GM12878 (cell line): Measurements from ENCODE around the gene PDPK1. TPM values are rescaled to one million over a fixed set of nuclear protein-coding genes. Genes with fewer than 3 reads are reported as not detected.

ENCODE experiments used
- CHD2 ChIP-seq: IDR thresholded peaks from 2 replicates; pipeline ENCODE4 v1.6.1; 2011; ENCODE audit warnings: low read depth, low read length, improper control_type of control experiment, borderline replicate concordance
- DPF2 ChIP-seq: fragments of 450-650 bp; IDR thresholded peaks from 2 replicates; pipeline ENCODE4 v1.6.1; 2017; ENCODE audit warnings: mild to moderate bottlenecking
- GABPA ChIP-seq: IDR thresholded peaks from 2 replicates; pipeline ENCODE4 v1.6.1; 2014; ENCODE audit warnings: antibody characterized with exemption, low read depth, mild to moderate bottlenecking, inconsistent platforms
- MLLT1 ChIP-seq: fragments of 450-650 bp; IDR thresholded peaks from 2 replicates; pipeline ENCODE4 v1.6.1; 2016; ENCODE audit warnings: mild to moderate bottlenecking
- MTA3 ChIP-seq: IDR thresholded peaks from 2 replicates; pipeline ENCODE4 v1.6.1; 2012; ENCODE audit warnings: low read length, inconsistent platforms, borderline replicate concordance
- MXI1 ChIP-seq: fragments of 150-350 bp; IDR thresholded peaks from 2 replicates; pipeline ENCODE4 v1.6.1; 2011; ENCODE audit warnings: low read depth, mild to moderate bottlenecking, inconsistent platforms, low read length, improper control_type of control experiment
- NR2C1 ChIP-seq: fragments of 450-650 bp; IDR thresholded peaks from 2 replicates; pipeline ENCODE4 v1.6.1; 2017; ENCODE audit warnings: antibody characterized with exemption, mild to moderate bottlenecking, moderate library complexity
- NRF1 ChIP-seq: conservative IDR thresholded peaks from 2 replicates; pipeline ENCODE4 v1.6.1; 2011; ENCODE audit warnings: mild to moderate bottlenecking, low read depth, low read length, improper control_type of control experiment
- PAX8 ChIP-seq: fragments of 450-650 bp; IDR thresholded peaks from 2 replicates; pipeline ENCODE4 v1.6.1; 2017; ENCODE audit warnings: mild to moderate bottlenecking, moderate library complexity
- RBBP5 ChIP-seq: fragments of 200-600 bp; sonication (generic); conservative IDR thresholded peaks from 2 replicates; pipeline ENCODE4 v1.6.1; 2016
- RELA ChIP-seq: fragments of 450-650 bp; IDR thresholded peaks from 2 replicates; pipeline ENCODE4 v1.8.0; 2014; ENCODE audit warnings: borderline replicate concordance; ENCODE audit not compliant: partially characterized antibody
- RUNX3 ChIP-seq: IDR thresholded peaks from 2 replicates; pipeline ENCODE4 v1.6.1; 2012; ENCODE audit warnings: low read length, inconsistent platforms
- SMAD1 ChIP-seq: fragments of 450-650 bp; IDR thresholded peaks from 2 replicates; pipeline ENCODE4 v1.6.1; 2018; ENCODE audit warnings: mild to moderate bottlenecking, low read depth; ENCODE audit not compliant: partially characterized antibody
- SPI1 ChIP-seq: IDR thresholded peaks from 2 replicates; pipeline ENCODE4 v1.6.1; 2011; ENCODE audit warnings: low read depth, mild to moderate bottlenecking, low read length, moderate library complexity, borderline replicate concordance; ENCODE audit not compliant: insufficient read depth
- SREBF1 ChIP-seq: IDR thresholded peaks from 2 replicates; pipeline ENCODE4 v1.6.1; 2012; ENCODE audit warnings: mild to moderate bottlenecking, low read length
- USF2 ChIP-seq: IDR thresholded peaks from 2 replicates; pipeline ENCODE4 v1.6.1; 2011; ENCODE audit warnings: low read depth, low read length, improper control_type of control experiment, borderline replicate concordance
- polyA plus RNA-seq, 11 experiments: library from polyadenylated mRNA; depleted of rRNA in 4 of 11; unstranded in 6 of 11; stranded (reverse) in 5 of 11; fragments of >200 nt; fragmentation: Nextera tagmentation in 4 of 11; fragmentation: Illumina TruSeq in 1 of 11; extraction: Ambion mirVana in 4 of 11; extraction: Trizol in 1 of 11; gene quantifications; 1 replicate in 1 of 11; 2 replicates in 10 of 11; pipeline versions ENCODE4 v1.2.1 to v1.2.3, GENCODE V29; 2011 to 2016; ENCODE audit warnings: inconsistent platforms in 2 of 11, missing spikeins in 2 of 11, low read depth in 1 of 11
- total RNA-seq, 4 experiments: library from RNA; depleted of rRNA in 3 of 4; stranded (reverse); fragments of >200 nt in 3 of 4; fragmentation: Illumina TruSeq in 1 of 4; extraction: Trizol in 1 of 4; gene quantifications; 2 replicates each; pipeline versions ENCODE4 v1.2.1 to v1.2.3, GENCODE V29; 2013 to 2021
- TF ChIP-seq, protein P1 (sequence below): fragments of 150-350 bp; IDR thresholded peaks from 2 replicates; pipeline ENCODE4 v1.6.1; 2014; ENCODE audit warnings: mild to moderate bottlenecking, low read depth, low read length
- TF ChIP-seq, protein P2 (sequence below): fragments of 450-650 bp; conservative IDR thresholded peaks from 2 replicates; pipeline ENCODE4 v1.6.1; 2017; ENCODE audit warnings: mild to moderate bottlenecking, moderate library complexity
- TF ChIP-seq, protein P3 (sequence below): IDR thresholded peaks from 2 replicates; pipeline ENCODE4 v1.6.1; 2011; ENCODE audit warnings: low read depth, mild to moderate bottlenecking, low read length, moderate library complexity, borderline replicate concordance; ENCODE audit errors: extremely low read depth
- TF ChIP-seq, protein P4 (sequence below): fragments of 150-350 bp; IDR thresholded peaks from 2 replicates; pipeline ENCODE4 v1.6.1; 2016; ENCODE audit warnings: low read depth, low read length

Gene PDPK1
- total and polyA plus RNA-seq, 10 of the 15 experiments (the other 5 are each of a cell fraction or from before 2014, with no cell fraction given), result 3.9 to 41.3 (median 25.5) TPM

DNA sequence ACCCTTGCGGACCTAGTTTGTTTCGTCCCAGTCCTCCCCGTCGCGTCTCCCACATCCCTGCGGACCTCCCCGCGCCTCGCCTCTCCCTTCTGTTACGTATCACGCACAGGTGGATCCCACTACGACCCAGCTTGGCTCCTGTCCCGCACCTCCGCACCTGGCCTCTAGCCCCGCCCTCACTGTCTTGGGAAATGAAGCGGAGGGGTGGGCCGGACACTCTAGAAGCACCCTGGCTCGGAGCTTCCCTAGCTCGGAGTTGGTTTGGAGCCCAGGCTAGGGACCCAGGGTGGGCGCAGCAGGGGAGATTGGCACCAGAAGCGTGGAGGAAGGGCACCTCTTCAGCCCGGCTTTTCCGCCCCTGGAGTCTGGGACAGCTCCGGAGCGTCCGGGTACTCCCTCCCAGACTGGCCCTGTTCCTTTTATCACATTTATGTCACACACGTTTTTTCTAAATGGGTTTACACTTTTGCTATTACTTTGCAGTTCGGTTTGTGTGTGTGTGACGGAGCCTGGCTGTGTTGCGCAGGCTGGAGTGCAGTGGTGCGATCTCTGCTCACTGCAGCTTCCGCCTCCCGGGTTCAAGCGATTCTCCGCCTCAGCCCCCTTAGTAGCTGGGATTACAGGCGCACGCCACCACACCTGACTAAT is 5.2 kb upstream of the PDPK1 start (continued):
- TF ChIP-seq GABPA (no peak), RELA (peak; percentile 6), CHD2 (no peak), DPF2 (peak; percentile 55; the same call in 1 of the 2 replicates), MXI1 (no peak), SREBF1 (no peak), PAX8 (no peak), MLLT1 (0 out of 2 replicates have a peak, but pooled peaks have one; percentile 53), SPI1 (no peak), USF2 (no peak), NRF1 (0 out of 2 replicates have a peak, but pooled peaks have one; percentile 24), SMAD1 (no peak), NR2C1 (no peak), RBBP5 (no peak), MTA3 (peak; percentile 48; the same call in 1 of the 2 replicates), RUNX3 (peak; percentile 30; the same call in 1 of the 2 replicates)
- TF ChIP-seq, protein P1, sequence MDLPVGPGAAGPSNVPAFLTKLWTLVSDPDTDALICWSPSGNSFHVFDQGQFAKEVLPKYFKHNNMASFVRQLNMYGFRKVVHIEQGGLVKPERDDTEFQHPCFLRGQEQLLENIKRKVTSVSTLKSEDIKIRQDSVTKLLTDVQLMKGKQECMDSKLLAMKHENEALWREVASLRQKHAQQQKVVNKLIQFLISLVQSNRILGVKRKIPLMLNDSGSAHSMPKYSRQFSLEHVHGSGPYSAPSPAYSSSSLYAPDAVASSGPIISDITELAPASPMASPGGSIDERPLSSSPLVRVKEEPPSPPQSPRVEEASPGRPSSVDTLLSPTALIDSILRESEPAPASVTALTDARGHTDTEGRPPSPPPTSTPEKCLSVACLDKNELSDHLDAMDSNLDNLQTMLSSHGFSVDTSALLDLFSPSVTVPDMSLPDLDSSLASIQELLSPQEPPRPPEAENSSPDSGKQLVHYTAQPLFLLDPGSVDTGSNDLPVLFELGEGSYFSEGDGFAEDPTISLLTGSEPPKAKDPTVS, result no peak
- TF ChIP-seq, protein P2, sequence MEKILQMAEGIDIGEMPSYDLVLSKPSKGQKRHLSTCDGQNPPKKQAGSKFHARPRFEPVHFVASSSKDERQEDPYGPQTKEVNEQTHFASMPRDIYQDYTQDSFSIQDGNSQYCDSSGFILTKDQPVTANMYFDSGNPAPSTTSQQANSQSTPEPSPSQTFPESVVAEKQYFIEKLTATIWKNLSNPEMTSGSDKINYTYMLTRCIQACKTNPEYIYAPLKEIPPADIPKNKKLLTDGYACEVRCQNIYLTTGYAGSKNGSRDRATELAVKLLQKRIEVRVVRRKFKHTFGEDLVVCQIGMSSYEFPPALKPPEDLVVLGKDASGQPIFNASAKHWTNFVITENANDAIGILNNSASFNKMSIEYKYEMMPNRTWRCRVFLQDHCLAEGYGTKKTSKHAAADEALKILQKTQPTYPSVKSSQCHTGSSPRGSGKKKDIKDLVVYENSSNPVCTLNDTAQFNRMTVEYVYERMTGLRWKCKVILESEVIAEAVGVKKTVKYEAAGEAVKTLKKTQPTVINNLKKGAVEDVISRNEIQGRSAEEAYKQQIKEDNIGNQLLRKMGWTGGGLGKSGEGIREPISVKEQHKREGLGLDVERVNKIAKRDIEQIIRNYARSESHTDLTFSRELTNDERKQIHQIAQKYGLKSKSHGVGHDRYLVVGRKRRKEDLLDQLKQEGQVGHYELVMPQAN, result 0 out of 2 replicates have a peak, but pooled peaks have one; percentile 45
- TF ChIP-seq, protein P3, sequence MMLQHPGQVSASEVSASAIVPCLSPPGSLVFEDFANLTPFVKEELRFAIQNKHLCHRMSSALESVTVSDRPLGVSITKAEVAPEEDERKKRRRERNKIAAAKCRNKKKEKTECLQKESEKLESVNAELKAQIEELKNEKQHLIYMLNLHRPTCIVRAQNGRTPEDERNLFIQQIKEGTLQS, result no peak
- TF ChIP-seq, protein P4, sequence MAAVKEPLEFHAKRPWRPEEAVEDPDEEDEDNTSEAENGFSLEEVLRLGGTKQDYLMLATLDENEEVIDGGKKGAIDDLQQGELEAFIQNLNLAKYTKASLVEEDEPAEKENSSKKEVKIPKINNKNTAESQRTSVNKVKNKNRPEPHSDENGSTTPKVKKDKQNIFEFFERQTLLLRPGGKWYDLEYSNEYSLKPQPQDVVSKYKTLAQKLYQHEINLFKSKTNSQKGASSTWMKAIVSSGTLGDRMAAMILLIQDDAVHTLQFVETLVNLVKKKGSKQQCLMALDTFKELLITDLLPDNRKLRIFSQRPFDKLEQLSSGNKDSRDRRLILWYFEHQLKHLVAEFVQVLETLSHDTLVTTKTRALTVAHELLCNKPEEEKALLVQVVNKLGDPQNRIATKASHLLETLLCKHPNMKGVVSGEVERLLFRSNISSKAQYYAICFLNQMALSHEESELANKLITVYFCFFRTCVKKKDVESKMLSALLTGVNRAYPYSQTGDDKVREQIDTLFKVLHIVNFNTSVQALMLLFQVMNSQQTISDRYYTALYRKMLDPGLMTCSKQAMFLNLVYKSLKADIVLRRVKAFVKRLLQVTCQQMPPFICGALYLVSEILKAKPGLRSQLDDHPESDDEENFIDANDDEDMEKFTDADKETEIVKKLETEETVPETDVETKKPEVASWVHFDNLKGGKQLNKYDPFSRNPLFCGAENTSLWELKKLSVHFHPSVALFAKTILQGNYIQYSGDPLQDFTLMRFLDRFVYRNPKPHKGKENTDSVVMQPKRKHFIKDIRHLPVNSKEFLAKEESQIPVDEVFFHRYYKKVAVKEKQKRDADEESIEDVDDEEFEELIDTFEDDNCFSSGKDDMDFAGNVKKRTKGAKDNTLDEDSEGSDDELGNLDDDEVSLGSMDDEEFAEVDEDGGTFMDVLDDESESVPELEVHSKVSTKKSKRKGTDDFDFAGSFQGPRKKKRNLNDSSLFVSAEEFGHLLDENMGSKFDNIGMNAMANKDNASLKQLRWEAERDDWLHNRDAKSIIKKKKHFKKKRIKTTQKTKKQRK, result no peak
